H1 (cell line): ENCODE data around the gene POLA1. TPM values are rescaled to one million over a fixed set of nuclear protein-coding genes. Genes with fewer than 3 reads are reported as not detected.

ENCODE experiments used
- CTCF ChIA-PET: fragments of 300-600 bp; sonication (Branson Sonifier 250); formaldehyde crosslinking; loops from one replicate; lab custom pipeline; 2021; ENCODE audit not compliant: partially characterized antibody; lab: Charles Lee
- POLR2A ChIA-PET: fragments of 300-600 bp; sonication (Branson Sonifier 250); formaldehyde crosslinking; loops from one replicate; lab custom pipeline; 2021; ENCODE audit warnings: inconsistent platforms; ENCODE audit not compliant: partially characterized antibody; lab: Charles Lee
- DNase-seq, 2 experiments: peaks; one replicate each; pipeline versions ENCODE4 v3.0.0 to v3.0.0-alpha.2; 2010 to 2022; ENCODE audit warnings: low spot score in 2 of 2, low read depth in 1 of 2, mixed read lengths in 1 of 2
- FAIRE-seq: peaks from 2 replicates; lab custom pipeline; 2011; peaks lifted over from hg19 to GRCh38; lab: Jason Lieb, UNC
- H2AFZ ChIP-seq: 2 replicates; pipeline ENCODE4 v1.8.1; 2012; ENCODE audit warnings: low read length, inconsistent platforms
- H2AK5ac ChIP-seq: 2 replicates; pipeline ENCODE4 v1.6.1; 2013; ENCODE audit warnings: low read depth, low read length
- H2BK120ac ChIP-seq: replicated peaks from 2 replicates; pipeline ENCODE3; 2013; ENCODE audit warnings: low read depth, low read length, inconsistent platforms
- H2BK12ac ChIP-seq: 2 replicates; pipeline ENCODE4 v1.6.1; 2013; ENCODE audit warnings: low read depth, low read length
- H2BK15ac ChIP-seq: 2 replicates; pipeline ENCODE4 v1.6.1; 2013; ENCODE audit warnings: low read length
- H2BK20ac ChIP-seq: 2 replicates; pipeline ENCODE4 v1.6.1; 2013; ENCODE audit warnings: low read length
- H2BK5ac ChIP-seq: 2 replicates; pipeline ENCODE4 v1.6.1; 2013; ENCODE audit warnings: low read depth, low read length
- H3K14ac ChIP-seq: 2 replicates; pipeline ENCODE4 v1.6.1; 2013; ENCODE audit warnings: inconsistent platforms; ENCODE audit not compliant: insufficient read length
- H3K18ac ChIP-seq: 2 replicates; pipeline ENCODE4 v1.6.1; 2013; ENCODE audit warnings: low read length; ENCODE audit errors: extremely low read depth
- H3K23ac ChIP-seq: 2 replicates; pipeline ENCODE4 v1.6.1; 2013; ENCODE audit warnings: inconsistent platforms; ENCODE audit not compliant: insufficient read length
- H3K23me2 ChIP-seq: 2 replicates; pipeline ENCODE4 v1.6.1; 2013; ENCODE audit warnings: low read depth, low read length
- H3K27ac ChIP-seq: 2 replicates; pipeline ENCODE4 v1.6.1; 2011; ENCODE audit warnings: low read depth, low read length, inconsistent platforms
- H3K27me3 ChIP-seq, 4 experiments: replicated peaks in 1 of 4; 1 replicate in 1 of 4; 2 replicates in 3 of 4; pipeline versions ENCODE4 v1.6.1 to v1.8.1; 2011 to 2013; ENCODE audit warnings: low read length in 3 of 4, mild to moderate bottlenecking in 3 of 4, inconsistent platforms in 2 of 4, mixed read lengths in 2 of 4, moderate library complexity in 1 of 4; ENCODE audit not compliant: control insufficient read depth in 3 of 4, insufficient read depth in 3 of 4; ENCODE audit errors: extremely low read depth in 1 of 4
- H3K36me3 ChIP-seq, 4 experiments: 2 replicates each; pipeline versions ENCODE4 v1.6.1 to v1.8.1; 2011 to 2013; ENCODE audit warnings: mild to moderate bottlenecking in 4 of 4, low read length in 3 of 4, moderate library complexity in 2 of 4, control low read depth in 1 of 4, inconsistent platforms in 1 of 4; ENCODE audit not compliant: insufficient read depth in 4 of 4, control insufficient read depth in 2 of 4
- H3K4ac ChIP-seq: replicated peaks from 2 replicates; pipeline ENCODE3; 2013; ENCODE audit warnings: low read length, low read depth, mixed read lengths, inconsistent platforms; ENCODE audit not compliant: insufficient read length
- H3K4me1 ChIP-seq, 4 experiments: replicated peaks in 1 of 4; 1 replicate in 1 of 4; 2 replicates in 3 of 4; pipeline versions ENCODE4 v1.6.1 to v1.8.1; 2011 to 2013; ENCODE audit warnings: low read length in 3 of 4, inconsistent platforms in 2 of 4, mixed read lengths in 1 of 4; ENCODE audit not compliant: insufficient read depth in 4 of 4, control insufficient read depth in 3 of 4
- H3K4me2 ChIP-seq, 2 experiments: 2 replicates each; pipeline versions ENCODE4 v1.6.1 to v1.8.1; 2011 to 2013; ENCODE audit warnings: low read depth in 2 of 2, low read length in 2 of 2, control low read depth in 1 of 2, inconsistent platforms in 1 of 2, mild to moderate bottlenecking in 1 of 2; ENCODE audit not compliant: insufficient read depth in 1 of 2
- H3K4me3 ChIP-seq, 4 experiments: fragments of 200-600, 300-600 bp in 1 of 4; sonication (generic), shearing (Covaris generic), sonication (Bioruptor Twin) in 1 of 4; 2 replicates each; pipeline versions ENCODE4 v1.5.1 to v1.8.1; 2011 to 2016; ENCODE audit warnings: low read length in 4 of 4, low read depth in 3 of 4, control low read depth in 2 of 4, inconsistent platforms in 2 of 4, mild to moderate bottlenecking in 2 of 4, mixed read lengths in 1 of 4, moderate library complexity in 1 of 4; ENCODE audit not compliant: insufficient read depth in 2 of 4; ENCODE audit errors: extremely low read depth in 1 of 4
- H3K56ac ChIP-seq: replicated peaks from 2 replicates; pipeline ENCODE3; 2013; ENCODE audit warnings: low read depth, mild to moderate bottlenecking, mixed read lengths, low read length, inconsistent platforms; ENCODE audit not compliant: insufficient read length
- H3K79me1 ChIP-seq: 2 replicates; pipeline ENCODE4 v1.6.1; 2013; ENCODE audit warnings: low read depth, low read length, control low read depth
- H3K79me2 ChIP-seq, 2 experiments: 2 replicates each; pipeline versions ENCODE4 v1.6.1 to v1.8.1; 2012 to 2013; ENCODE audit warnings: low read length in 2 of 2, mild to moderate bottlenecking in 2 of 2, inconsistent platforms in 1 of 2; ENCODE audit not compliant: insufficient read depth in 2 of 2, control insufficient read depth in 1 of 2
- H3K9ac ChIP-seq, 4 experiments: replicated peaks in 1 of 4; 1 replicate in 1 of 4; 2 replicates in 3 of 4; pipeline versions ENCODE4 v1.6.1 to v1.8.1; 2011 to 2013; ENCODE audit warnings: low read depth in 3 of 4, low read length in 3 of 4, control low read depth in 2 of 4, mild to moderate bottlenecking in 2 of 4, moderate library complexity in 2 of 4, inconsistent platforms in 1 of 4; ENCODE audit errors: extremely low read depth in 1 of 4
- H3K9me3 ChIP-seq, 2 experiments: 2 replicates each; pipeline versions ENCODE4 v1.6.1 to v1.8.1; 2012 to 2013; ENCODE audit warnings: mild to moderate bottlenecking in 2 of 2, moderate library complexity in 2 of 2, control low read depth in 1 of 2, inconsistent platforms in 1 of 2, low read depth in 1 of 2, low read length in 1 of 2, mixed read lengths in 1 of 2; ENCODE audit not compliant: insufficient read depth in 2 of 2
- H4K20me1 ChIP-seq, 2 experiments: replicated peaks in 1 of 2; 2 replicates each; pipeline versions ENCODE3 to v1.8.1; 2011 to 2013; ENCODE audit warnings: inconsistent platforms in 2 of 2, low read length in 2 of 2, mild to moderate bottlenecking in 1 of 2; ENCODE audit not compliant: insufficient read depth in 2 of 2, control insufficient read depth in 1 of 2
- H4K5ac ChIP-seq: 2 replicates; pipeline ENCODE4 v1.6.1; 2013; ENCODE audit warnings: low read length, low read depth, mixed read lengths, inconsistent platforms; ENCODE audit not compliant: insufficient read length
- H4K8ac ChIP-seq: 2 replicates; pipeline ENCODE4 v1.8.0; 2013; ENCODE audit warnings: mild to moderate bottlenecking, moderate library complexity, low read length, inconsistent platforms; ENCODE audit not compliant: insufficient read depth; ENCODE audit errors: extremely low read depth
- H4K91ac ChIP-seq: replicated peaks from 2 replicates; pipeline ENCODE3; 2013; ENCODE audit warnings: low read length, mixed read lengths, inconsistent platforms; ENCODE audit not compliant: insufficient read length
- ATF3 ChIP-seq: IDR thresholded peaks from 2 replicates; pipeline ENCODE4 v1.6.1; 2011; ENCODE audit warnings: low read depth, mild to moderate bottlenecking, low read length; ENCODE audit not compliant: insufficient read depth
- BRCA1 ChIP-seq: IDR thresholded peaks from 2 replicates; pipeline ENCODE4 v1.6.1; 2012; ENCODE audit warnings: low read depth, low read length, improper control_type of control experiment
- CEBPB ChIP-seq: IDR thresholded peaks from 2 replicates; pipeline ENCODE4 v1.6.1; 2012; ENCODE audit warnings: low read depth, low read length
- CREB1 ChIP-seq: IDR thresholded peaks from 2 replicates; pipeline ENCODE4 v1.6.1; 2012; ENCODE audit warnings: inconsistent platforms
- CTBP2 ChIP-seq: IDR thresholded peaks from 2 replicates; pipeline ENCODE4 v1.7.0; 2011; ENCODE audit warnings: borderline replicate concordance, mild to moderate bottlenecking, moderate library complexity, mixed read lengths, low read length; ENCODE audit not compliant: insufficient read depth, insufficient read length
- GTF2F1 ChIP-seq: IDR thresholded peaks from 2 replicates; pipeline ENCODE4 v1.6.1; 2012; ENCODE audit warnings: low read depth, low read length, improper control_type of control experiment, borderline replicate concordance
- POLR2A ChIP-seq, 2 experiments: IDR thresholded peaks; 1 replicate in 1 of 2; 2 replicates in 1 of 2; pipeline ENCODE4 v1.6.1; 2011; ENCODE audit warnings: low read depth in 2 of 2, low read length in 2 of 2, mild to moderate bottlenecking in 2 of 2; ENCODE audit errors: control extremely low read depth in 1 of 2
- RFX5 ChIP-seq: IDR thresholded peaks from 2 replicates; pipeline ENCODE4 v1.6.1; 2011; ENCODE audit warnings: low read depth, low read length, improper control_type of control experiment, borderline replicate concordance
- SRF ChIP-seq: IDR thresholded peaks from 2 replicates; pipeline ENCODE4 v1.6.1; 2011; ENCODE audit warnings: mild to moderate bottlenecking, low read depth, low read length, moderate library complexity
- SUZ12 ChIP-seq: fragments of 200-600 bp; sonication (generic); IDR thresholded peaks from 2 replicates; pipeline ENCODE4 v1.6.1; 2012; ENCODE audit warnings: mild to moderate bottlenecking, inconsistent platforms, low read length, moderate library complexity, mixed read lengths
- TBP ChIP-seq: IDR thresholded peaks from 2 replicates; pipeline ENCODE4 v1.6.1; 2011; ENCODE audit warnings: low read depth, low read length, improper control_type of control experiment
- WGBS, 2 experiments: shearing (Covaris generic) in 1 of 2; methylation state at CpG; one replicate each; pipeline versions ENCODE4 v1.1.6 to v1.1.7; 2013 to 2015; ENCODE audit warnings: low lambda C conversion rate in 2 of 2, mixed read lengths in 2 of 2, inconsistent platforms in 1 of 2, low coverage in 1 of 2, missing lambda C conversion rate in 1 of 2; ENCODE audit not compliant: insufficient replicate concordance in 2 of 2, insufficient coverage in 1 of 2, insufficient read length in 1 of 2; ENCODE audit errors: extremely low coverage in 1 of 2, missing lambda C conversion rate in 1 of 2; 5-methylcytosine and 5-hydroxymethylcytosine counted together
- polyA plus RNA-seq, 7 experiments: library from polyadenylated mRNA; depleted of rRNA in 3 of 7; stranded (reverse) in 5 of 7; unstranded in 2 of 7; fragments of >200 nt in 5 of 7; fragments of 200-250 nt in 2 of 7; gene quantifications; 1 replicate in 5 of 7; 2 replicates in 1 of 7; 4 replicates in 1 of 7; pipeline versions ENCODE4 v1.2.1 to v1.2.3, GENCODE V29; 2011 to 2013; ENCODE audit warnings: missing spikeins in 2 of 7, mixed read lengths in 2 of 7
- total RNA-seq: library from RNA; stranded (reverse); fragmentation: NEBNext Ultra II Directional; extraction: Animal tissue kit (Norgen Biotek cat#: 25700); gene quantifications from 2 replicates; pipeline ENCODE4 v1.2.1, GENCODE V29; 2021

POLA1 gene
- total and polyA plus RNA-seq, 2 of the 8 experiments (the other 6 are each of a cell fraction or from before 2014, with no cell fraction given), result 5.6 to 34.9 TPM

DNA sequence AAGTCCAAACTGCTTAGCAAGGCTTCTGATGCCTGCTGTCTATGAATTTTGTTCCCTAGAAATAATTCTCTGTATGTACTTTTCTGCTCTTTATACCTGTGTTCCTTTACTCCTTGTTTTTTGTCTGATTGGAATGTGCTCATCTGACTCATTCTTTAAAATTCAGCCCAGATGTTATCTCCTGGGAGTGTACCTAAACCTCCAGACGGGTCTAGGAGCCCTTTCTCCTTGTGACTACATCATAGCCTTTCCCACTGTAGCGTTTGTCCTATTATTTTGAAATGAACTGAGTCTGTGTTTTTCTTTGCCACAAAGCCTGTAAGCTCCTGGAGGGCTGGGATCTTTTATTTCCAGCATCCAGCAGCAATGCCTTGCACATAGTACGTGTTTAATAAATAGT is 26.3 kb downstream of the POLA1 start:
- Histone ChIP-seq H3K4me2 (no peak overlapping the region), H3K14ac (no peak overlapping the region), H3K79me1 (no peaks in the 10 kb centered on the region), H3K9ac (no peak overlapping the region), H3K4me3 (no peak overlapping the region), H2BK20ac (no peak overlapping the region), H3K4me1 (no peaks in the 10 kb centered on the region), H4K20me1 (peaks cover 0 to 2% of the 10 kb centered on the region in 2 experiments), H3K23me2 (no peaks in the 10 kb centered on the region), H3K27me3 (no peaks in the 10 kb centered on the region), H2BK5ac (no peak overlapping the region), H2AFZ (no peak overlapping the region), H3K9me3 (no peaks in the 10 kb centered on the region), H2BK15ac (no peak overlapping the region), H3K79me2 (0 out of 4 replicates have a peak, but pooled peaks cover 0 to 5% of the 10 kb centered on the region in 2 experiments), H3K56ac (no peak overlapping the region), H3K4ac (no peak overlapping the region), H3K36me3 (peaks cover 0 to 56% (median 14%) of the 10 kb centered on the region in 4 experiments; a peak in 6 of 8 replicates), H2BK120ac (no peak overlapping the region), H4K8ac (no peak overlapping the region), H4K5ac (no peak overlapping the region), H4K91ac (no peak overlapping the region), H3K18ac (no peak overlapping the region), H3K27ac (no peak overlapping the region), H3K23ac (no peak overlapping the region), H2BK12ac (no peak overlapping the region), H2AK5ac (no peak overlapping the region)
- DNase-seq, result no peak
- ChIA-PET POLR2A (no interaction called here), CTCF (interaction anchor here (1.5 to 1.9 kb wide), 2 partner anchors 11 to 33 kb away, joined by 5 to 6 read pairs; no protein-coding TSS in a partner anchor)
- WGBS, 2 experiments, result 88% methylated on average over 3 of the region's 3 CpGs; no CpG with 5 or more reads in 1 of the 2 experiments
- no peak for FAIRE-seq
- TF ChIP-seq CEBPB, result no peak
- no peak for TF ChIP-seq GTF2F1
- no peak for TF ChIP-seq CTBP2
- no peak for TF ChIP-seq ATF3
- no peak for TF ChIP-seq SRF
- no peak for TF ChIP-seq POLR2A (IDR thresholded peaks at IDR 0.05; ENCODE audit: control extremely low read depth in 1 of 2, low read depth in 2 of 2, low read length in 2 of 2)
- no peak for TF ChIP-seq BRCA1
- TF ChIP-seq TBP, result no peak
- no peak for TF ChIP-seq RFX5
- no peak for TF ChIP-seq SUZ12
- TF ChIP-seq CREB1, result no peak
